ENCODE measurements around the gene OCEL1. TPM values are rescaled to one million over a fixed set of nuclear protein-coding genes. Genes with fewer than 3 reads are reported as not detected.
A peak's percentile ranks its signal among the peaks of the same experiment; 100 is the strongest.

Gene OCEL1
- total and polyA plus RNA-seq, 3 donors from 2014 or later: 6.6 to 17.5 (median 13.9) TPM

GRCh38 chr19:17255150-17255621, 29.2 kb downstream of the OCEL1 start:
- intact Hi-C loops (cut with DNase I; ENCODE audit: low total_unique reads): no loop called here
- no peaks in the 10 kb centered on the region for H3K4me1 ChIP-seq
- TF ChIP-seq CTCF (IDR thresholded peaks at IDR 0.05) (no peak), POLR2A (IDR thresholded peaks at IDR 0.05) (no peak)
- no peaks in the 10 kb centered on the region for H3K9me3 ChIP-seq
- 73 to 86% methylated on average over 17 to 18 of the region's 18 CpGs for WGBS, 2 donors
- no peaks in the 10 kb centered on the region for H3K27me3 ChIP-seq
- no peaks in the 10 kb centered on the region for H3K36me3 ChIP-seq (ENCODE audit: low read depth, missing control alignments)
- no peak for DNase-seq
- no peak overlapping the region for H3K4me3 ChIP-seq
- H3K27ac ChIP-seq: no peak overlapping the region

- H3K4me1 ChIP-seq: no peaks in the 10 kb centered on the region
- H3K36me3 ChIP-seq (ENCODE audit: low read depth, missing control alignments): no peaks in the 10 kb centered on the region
- intact Hi-C loops (cut with DNase I; ENCODE audit: low total_unique reads): no loop called here
- H3K9me3 ChIP-seq: no peaks in the 10 kb centered on the region
- TF ChIP-seq CTCF (IDR thresholded peaks at IDR 0.05) (no peak), POLR2A (IDR thresholded peaks at IDR 0.05) (no peak)
- H3K27me3 ChIP-seq: no peaks in the 10 kb centered on the region
- 84 to 89% methylated on average over 3 of the region's 3 CpGs for WGBS, 2 donors
- DNase-seq: no peak
- no peak overlapping the region for H3K27ac ChIP-seq
- H3K4me3 ChIP-seq: no peak overlapping the region
These were observed 30.1 kb downstream of the OCEL1 start for GRCh38 chr19:17256130-17256529.

GRCh38 chr19:17259118-17259780, 33.2 kb downstream of the OCEL1 start:
- H3K4me1 ChIP-seq: no peaks in the 10 kb centered on the region
- H3K9me3 ChIP-seq: no peaks in the 10 kb centered on the region
- DNase-seq: no peak
- H3K27me3 ChIP-seq: no peaks in the 10 kb centered on the region
- H3K4me3 ChIP-seq: no peak overlapping the region
- no peak for TF ChIP-seq CTCF (IDR thresholded peaks at IDR 0.05)
- TF ChIP-seq POLR2A (IDR thresholded peaks at IDR 0.05): no peak
- intact Hi-C loops (cut with DNase I; ENCODE audit: low total_unique reads): no loop called here
- WGBS, 2 donors: 94% methylated on average over 6 to 9 of the region's 9 CpGs
- H3K36me3 ChIP-seq (ENCODE audit: low read depth, missing control alignments): no peaks in the 10 kb centered on the region
- H3K27ac ChIP-seq: no peak overlapping the region

- no peaks in the 10 kb centered on the region for H3K36me3 ChIP-seq (ENCODE audit: low read depth, missing control alignments)
- H3K4me3 ChIP-seq: no peak overlapping the region
- no peaks in the 10 kb centered on the region for H3K27me3 ChIP-seq
- WGBS, 2 donors: 64 to 86% methylated on average over 1 of the region's 1 CpG
- no peaks in the 10 kb centered on the region for H3K9me3 ChIP-seq
- no peak overlapping the region for H3K27ac ChIP-seq
- no peaks in the 10 kb centered on the region for H3K4me1 ChIP-seq
- DNase-seq: no peak
- TF ChIP-seq POLR2A (IDR thresholded peaks at IDR 0.05): no peak
- no peak for TF ChIP-seq CTCF (IDR thresholded peaks at IDR 0.05)
- intact Hi-C loops (cut with DNase I; ENCODE audit: low total_unique reads): no loop called here
These were observed 33.9 kb downstream of the OCEL1 start for GRCh38 chr19:17259934-17260333.

GRCh38 chr19:17260842-17261325, 34.9 kb downstream of the OCEL1 start:
- Histone ChIP-seq H3K9me3 (no peaks in the 10 kb centered on the region), H3K4me1 (no peaks in the 10 kb centered on the region), H3K27ac (no peak overlapping the region), H3K36me3 (ENCODE audit: low read depth, missing control alignments) (no peaks in the 10 kb centered on the region), H3K27me3 (no peaks in the 10 kb centered on the region), H3K4me3 (no peak overlapping the region)
- WGBS, 2 donors: 21 to 24% methylated on average over 15 of the region's 15 CpGs
- TF ChIP-seq POLR2A (IDR thresholded peaks at IDR 0.05) (no peak), CTCF (IDR thresholded peaks at IDR 0.05) (peak; percentile 50 to 73 (median 67))
- peak; percentile 82 for DNase-seq
- intact Hi-C loops (cut with DNase I; ENCODE audit: low total_unique reads): no loop called here
